Glutamatergic neuron (in vitro differentiated cells): ENCODE results near the gene NRDE2. TPM values are rescaled to one million over a fixed set of nuclear protein-coding genes. Genes with fewer than 3 reads are reported as not detected.

ENCODE experiments used
- DNase-seq: peaks from one replicate; pipeline ENCODE4 v3.0.0; 2022
- H3K27ac Mint-ChIP-seq: one replicate; pipeline ENCODE4 v1.8.0; 2020; ENCODE audit warnings: mild to moderate bottlenecking, mixed read lengths, inconsistent platforms; ENCODE audit not compliant: unreplicated experiment
- H3K27me3 Mint-ChIP-seq: one replicate; pipeline ENCODE4 v1.8.0; 2020; ENCODE audit warnings: mild to moderate bottlenecking, moderate library complexity, mixed read lengths, inconsistent platforms; ENCODE audit not compliant: unreplicated experiment
- H3K36me3 Mint-ChIP-seq: one replicate; pipeline ENCODE4 v1.8.0; 2020; ENCODE audit warnings: mild to moderate bottlenecking, mixed read lengths, inconsistent platforms; ENCODE audit not compliant: unreplicated experiment
- H3K4me1 Mint-ChIP-seq: one replicate; pipeline ENCODE4 v1.8.0; 2020; ENCODE audit warnings: mild to moderate bottlenecking, low read depth, mixed read lengths, inconsistent platforms; ENCODE audit not compliant: unreplicated experiment
- H3K4me3 Mint-ChIP-seq: one replicate; pipeline ENCODE4 v1.8.0; 2020; ENCODE audit warnings: mild to moderate bottlenecking, mixed read lengths, inconsistent platforms; ENCODE audit not compliant: unreplicated experiment
- H3K9me3 Mint-ChIP-seq: one replicate; pipeline ENCODE4 v1.8.0; 2020; ENCODE audit warnings: mild to moderate bottlenecking, moderate library complexity, mixed read lengths, inconsistent platforms; ENCODE audit not compliant: unreplicated experiment
- CTCF ChIP-seq: fragments of 200-600 bp; sonication (generic); IDR thresholded peaks from one replicate; pipeline ENCODE4 v1.5.0; 2021; ENCODE audit not compliant: partially characterized antibody, unreplicated experiment
- total RNA-seq: library from RNA; stranded (reverse); fragmentation: NEBNext Ultra II Directional; extraction: Animal tissue kit (Norgen Biotek cat#: 25700); gene quantifications from one replicate; pipeline ENCODE4 v1.2.1, GENCODE V29; 2021; ENCODE audit not compliant: unreplicated experiment

Gene NRDE2
- total RNA-seq, 1 donor from 2014 or later: 22.4 TPM

GRCh38 chr14:90274019-90274418, 57.7 kb downstream of the NRDE2 start:
- Mint-ChIP-seq H3K4me1 (peaks cover 25% of the 10 kb centered on the region), H3K27ac (no peak overlapping the region), H3K27me3 (peaks cover 4% of the 10 kb centered on the region), H3K36me3 (no peaks in the 10 kb centered on the region), H3K9me3 (peaks cover 18% of the 10 kb centered on the region), H3K4me3 (no peak overlapping the region)
- DNase-seq: no peak
- TF ChIP-seq CTCF: no peak

- peaks cover 18% of the 10 kb centered on the region for H3K9me3 Mint-ChIP-seq
Measured at GRCh38 chr14:90273532-90273931, 58.2 kb downstream of the NRDE2 start.

GRCh38 chr14:90272523-90272922, 59.2 kb downstream of the NRDE2 start:
- Mint-ChIP-seq H3K36me3 (no peaks in the 10 kb centered on the region), H3K4me3 (no peak overlapping the region), H3K27ac (no peak overlapping the region), H3K9me3 (peaks cover 18% of the 10 kb centered on the region), H3K27me3 (peaks cover 4% of the 10 kb centered on the region), H3K4me1 (peaks cover 21% of the 10 kb centered on the region)
- TF ChIP-seq CTCF: no peak
- no peak for DNase-seq

More at GRCh38 chr14:90273532-90273931, 58.2 kb downstream of the NRDE2 start:
- peaks cover 25% of the 10 kb centered on the region for H3K4me1 Mint-ChIP-seq
- no peak overlapping the region for H3K4me3 Mint-ChIP-seq
- no peak overlapping the region for H3K27ac Mint-ChIP-seq
- TF ChIP-seq CTCF: no peak
- no peak for DNase-seq
- H3K36me3 Mint-ChIP-seq: no peaks in the 10 kb centered on the region
- H3K27me3 Mint-ChIP-seq: peaks cover 4% of the 10 kb centered on the region

GRCh38 chr14:90268420-90268819, 63.3 kb downstream of the NRDE2 start:
- Mint-ChIP-seq H3K9me3 (peaks cover 4% of the 10 kb centered on the region), H3K4me1 (peaks cover 8% of the 10 kb centered on the region), H3K27me3 (no peaks in the 10 kb centered on the region), H3K36me3 (no peaks in the 10 kb centered on the region), H3K4me3 (peak overlapping the region; percentile 23), H3K27ac (no peak overlapping the region)
- no peak for DNase-seq
- TF ChIP-seq CTCF: no peak

GRCh38 chr14:90266441-90267154, 65.1 kb downstream of the NRDE2 start:
- Mint-ChIP-seq H3K4me3 (no peak overlapping the region), H3K36me3 (no peaks in the 10 kb centered on the region), H3K9me3 (peaks cover 4% of the 10 kb centered on the region), H3K27ac (no peak overlapping the region), H3K4me1 (peaks cover 8% of the 10 kb centered on the region), H3K27me3 (no peaks in the 10 kb centered on the region)
- DNase-seq: no peak
- no peak for TF ChIP-seq CTCF
